Neural progenitor cell (in vitro differentiated cells): ENCODE data around the gene CEP170B.

Experiments used
- EZH2 ChIP-seq: fragments of 200-600 bp; sonication (generic); IDR thresholded peaks from 2 replicates; pipeline ENCODE4 v1.6.1; 2017; ENCODE audit warnings: antibody characterized with exemption, mild to moderate bottlenecking, moderate library complexity
- EZH2phosphoT487 ChIP-seq: fragments of 200-600 bp; sonication (generic); IDR thresholded peaks from 2 replicates; pipeline ENCODE4 v1.6.1; 2017; ENCODE audit warnings: antibody characterized with exemption
- TF ChIP-seq, protein P1 (sequence below): fragments of 200-600 bp; sonication (generic); IDR thresholded peaks from 2 replicates; pipeline ENCODE4 v1.5.1; 2017; ENCODE audit warnings: antibody characterized with exemption, mild to moderate bottlenecking

GRCh38 chr14:104865081-104865630 lies at the start of gene CEP170B:
- TF ChIP-seq, protein P1, sequence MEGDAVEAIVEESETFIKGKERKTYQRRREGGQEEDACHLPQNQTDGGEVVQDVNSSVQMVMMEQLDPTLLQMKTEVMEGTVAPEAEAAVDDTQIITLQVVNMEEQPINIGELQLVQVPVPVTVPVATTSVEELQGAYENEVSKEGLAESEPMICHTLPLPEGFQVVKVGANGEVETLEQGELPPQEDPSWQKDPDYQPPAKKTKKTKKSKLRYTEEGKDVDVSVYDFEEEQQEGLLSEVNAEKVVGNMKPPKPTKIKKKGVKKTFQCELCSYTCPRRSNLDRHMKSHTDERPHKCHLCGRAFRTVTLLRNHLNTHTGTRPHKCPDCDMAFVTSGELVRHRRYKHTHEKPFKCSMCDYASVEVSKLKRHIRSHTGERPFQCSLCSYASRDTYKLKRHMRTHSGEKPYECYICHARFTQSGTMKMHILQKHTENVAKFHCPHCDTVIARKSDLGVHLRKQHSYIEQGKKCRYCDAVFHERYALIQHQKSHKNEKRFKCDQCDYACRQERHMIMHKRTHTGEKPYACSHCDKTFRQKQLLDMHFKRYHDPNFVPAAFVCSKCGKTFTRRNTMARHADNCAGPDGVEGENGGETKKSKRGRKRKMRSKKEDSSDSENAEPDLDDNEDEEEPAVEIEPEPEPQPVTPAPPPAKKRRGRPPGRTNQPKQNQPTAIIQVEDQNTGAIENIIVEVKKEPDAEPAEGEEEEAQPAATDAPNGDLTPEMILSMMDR: no peak
- TF ChIP-seq EZH2 (no peak), EZH2phosphoT487 (no peak)
